Ishikawa (cell line): ENCODE results near the gene CCNJL.

Source experiments
- CEBPB ChIP-seq: IDR thresholded peaks from 2 replicates; pipeline ENCODE4 v1.6.1; 2012
- CREB1 ChIP-seq: IDR thresholded peaks from 2 replicates; pipeline ENCODE4 v1.6.1; 2012; ENCODE audit warnings: low read depth
- EP300 ChIP-seq: IDR thresholded peaks from 2 replicates; pipeline ENCODE4 v1.6.1; 2012; ENCODE audit warnings: borderline replicate concordance
- FOXM1 ChIP-seq: IDR thresholded peaks from 2 replicates; pipeline ENCODE4 v1.6.1; 2012; ENCODE audit warnings: low read depth, borderline replicate concordance
- MAX ChIP-seq: IDR thresholded peaks from 2 replicates; pipeline ENCODE4 v1.6.1; 2012
- NFIC ChIP-seq: IDR thresholded peaks from 2 replicates; pipeline ENCODE4 v1.6.1; 2012
- RAD21 ChIP-seq: IDR thresholded peaks from 2 replicates; pipeline ENCODE4 v1.6.1; 2012; ENCODE audit warnings: low read depth
- TAF1 ChIP-seq: IDR thresholded peaks from 2 replicates; pipeline ENCODE4 v1.6.1; 2012; ENCODE audit warnings: low read depth, mild to moderate bottlenecking
- TCF12 ChIP-seq: IDR thresholded peaks from 2 replicates; pipeline ENCODE4 v1.6.1; 2012; ENCODE audit warnings: low read depth
- TEAD4 ChIP-seq: IDR thresholded peaks from 2 replicates; pipeline ENCODE4 v1.6.1; 2012
- ZBTB7A ChIP-seq: IDR thresholded peaks from 2 replicates; pipeline ENCODE4 v1.6.1; 2012; ENCODE audit warnings: low read depth
- TF ChIP-seq, protein P1 (sequence below): IDR thresholded peaks from 2 replicates; pipeline ENCODE4 v1.6.1; 2012; ENCODE audit warnings: low read depth, mild to moderate bottlenecking
- TF ChIP-seq, protein P2 (sequence below): IDR thresholded peaks from 2 replicates; pipeline ENCODE4 v1.6.1; 2012

DNA sequence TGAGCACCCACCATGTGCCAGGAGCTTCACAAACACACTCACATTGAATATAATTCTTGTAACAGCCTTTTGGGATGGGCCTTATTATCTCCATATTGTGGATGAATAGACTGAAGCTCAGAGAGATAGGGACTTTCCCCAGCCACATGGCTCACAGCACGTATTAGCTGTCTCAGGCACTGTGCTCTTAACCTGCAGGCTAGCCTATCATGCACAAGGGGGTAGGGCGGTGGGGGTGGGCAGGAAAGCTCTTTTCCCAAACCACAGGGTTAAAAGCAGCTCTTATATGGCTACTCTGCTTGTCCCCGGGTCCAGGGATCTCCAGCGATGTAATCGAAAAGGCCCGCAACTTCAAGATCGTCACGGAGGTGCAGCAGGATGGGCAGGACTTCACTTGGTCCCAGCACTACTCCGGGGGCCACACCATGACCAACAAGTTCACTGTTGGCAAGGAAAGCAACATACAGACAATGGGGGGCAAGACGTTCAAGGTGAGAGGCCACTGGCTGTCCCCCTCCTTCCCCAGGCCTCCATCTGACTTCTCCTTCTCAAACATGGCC, 80.5 kb downstream of the CCNJL start:
- TF ChIP-seq NFIC (no peak), TAF1 (no peak), EP300 (no peak), RAD21 (no peak), FOXM1 (no peak), MAX (no peak), ZBTB7A (no peak), TEAD4 (no peak), CREB1 (no peak), CEBPB (no peak), TCF12 (no peak)
- TF ChIP-seq, protein P1, sequence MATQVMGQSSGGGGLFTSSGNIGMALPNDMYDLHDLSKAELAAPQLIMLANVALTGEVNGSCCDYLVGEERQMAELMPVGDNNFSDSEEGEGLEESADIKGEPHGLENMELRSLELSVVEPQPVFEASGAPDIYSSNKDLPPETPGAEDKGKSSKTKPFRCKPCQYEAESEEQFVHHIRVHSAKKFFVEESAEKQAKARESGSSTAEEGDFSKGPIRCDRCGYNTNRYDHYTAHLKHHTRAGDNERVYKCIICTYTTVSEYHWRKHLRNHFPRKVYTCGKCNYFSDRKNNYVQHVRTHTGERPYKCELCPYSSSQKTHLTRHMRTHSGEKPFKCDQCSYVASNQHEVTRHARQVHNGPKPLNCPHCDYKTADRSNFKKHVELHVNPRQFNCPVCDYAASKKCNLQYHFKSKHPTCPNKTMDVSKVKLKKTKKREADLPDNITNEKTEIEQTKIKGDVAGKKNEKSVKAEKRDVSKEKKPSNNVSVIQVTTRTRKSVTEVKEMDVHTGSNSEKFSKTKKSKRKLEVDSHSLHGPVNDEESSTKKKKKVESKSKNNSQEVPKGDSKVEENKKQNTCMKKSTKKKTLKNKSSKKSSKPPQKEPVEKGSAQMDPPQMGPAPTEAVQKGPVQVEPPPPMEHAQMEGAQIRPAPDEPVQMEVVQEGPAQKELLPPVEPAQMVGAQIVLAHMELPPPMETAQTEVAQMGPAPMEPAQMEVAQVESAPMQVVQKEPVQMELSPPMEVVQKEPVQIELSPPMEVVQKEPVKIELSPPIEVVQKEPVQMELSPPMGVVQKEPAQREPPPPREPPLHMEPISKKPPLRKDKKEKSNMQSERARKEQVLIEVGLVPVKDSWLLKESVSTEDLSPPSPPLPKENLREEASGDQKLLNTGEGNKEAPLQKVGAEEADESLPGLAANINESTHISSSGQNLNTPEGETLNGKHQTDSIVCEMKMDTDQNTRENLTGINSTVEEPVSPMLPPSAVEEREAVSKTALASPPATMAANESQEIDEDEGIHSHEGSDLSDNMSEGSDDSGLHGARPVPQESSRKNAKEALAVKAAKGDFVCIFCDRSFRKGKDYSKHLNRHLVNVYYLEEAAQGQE, result no peak
- TF ChIP-seq, protein P2, sequence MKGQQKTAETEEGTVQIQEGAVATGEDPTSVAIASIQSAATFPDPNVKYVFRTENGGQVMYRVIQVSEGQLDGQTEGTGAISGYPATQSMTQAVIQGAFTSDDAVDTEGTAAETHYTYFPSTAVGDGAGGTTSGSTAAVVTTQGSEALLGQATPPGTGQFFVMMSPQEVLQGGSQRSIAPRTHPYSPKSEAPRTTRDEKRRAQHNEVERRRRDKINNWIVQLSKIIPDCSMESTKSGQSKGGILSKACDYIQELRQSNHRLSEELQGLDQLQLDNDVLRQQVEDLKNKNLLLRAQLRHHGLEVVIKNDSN, result no peak
